Measurements from ENCODE around the gene APC. TPM values are rescaled to one million over a fixed set of nuclear protein-coding genes. Genes with fewer than 3 reads are reported as not detected.

The APC gene
- total RNA-seq, 4 donors from 2014 or later = 106 to 166 (median 121) TPM

DNA sequence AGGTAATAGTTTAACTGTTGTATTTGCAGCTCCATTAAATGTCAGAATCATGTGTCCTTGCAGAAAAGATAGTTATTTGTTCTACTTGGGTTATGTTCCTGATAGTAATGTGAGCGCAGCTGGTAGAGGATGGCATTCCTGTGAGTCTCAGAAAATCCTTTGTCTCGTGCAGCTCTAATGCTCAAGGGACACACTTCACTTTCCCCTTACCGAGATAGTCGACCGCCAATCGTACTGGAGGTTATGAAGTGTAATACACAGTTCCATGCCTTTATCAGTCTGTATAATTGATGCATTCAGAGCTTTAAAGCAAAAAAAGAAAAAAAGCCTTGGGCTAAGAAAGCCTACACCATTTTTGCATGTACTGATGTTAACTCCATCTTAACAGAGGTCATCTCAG is 63.2 kb downstream of the APC start:
- TF ChIP-seq POLR2AphosphoS5 (IDR thresholded peaks at IDR 0.05) (no peak), CTCF (IDR thresholded peaks at IDR 0.05) (no peak), POLR2A (IDR thresholded peaks at IDR 0.05; ENCODE audit: low read depth) (no peak), EP300 (IDR thresholded peaks at IDR 0.05) (no peak)
- Histone ChIP-seq H3K27ac (replicated peaks in 1 of 4) (no peak overlapping the region), H3K4me1 (no peaks in the 10 kb centered on the region), H3K36me3 (peaks cover 7 to 83% (median 13%) of the 10 kb centered on the region in 4 donors), H3K9me3 (no peaks in the 10 kb centered on the region), H3K27me3 (no peaks in the 10 kb centered on the region), H3K4me3 (no peak overlapping the region)
- DNase-seq (ENCODE audit: extremely low spot score) = no peak
- intact Hi-C loops (cut with DNase I) = no loop called here
- WGBS = 92% methylated on average over 6 of the region's 6 CpGs

DNA sequence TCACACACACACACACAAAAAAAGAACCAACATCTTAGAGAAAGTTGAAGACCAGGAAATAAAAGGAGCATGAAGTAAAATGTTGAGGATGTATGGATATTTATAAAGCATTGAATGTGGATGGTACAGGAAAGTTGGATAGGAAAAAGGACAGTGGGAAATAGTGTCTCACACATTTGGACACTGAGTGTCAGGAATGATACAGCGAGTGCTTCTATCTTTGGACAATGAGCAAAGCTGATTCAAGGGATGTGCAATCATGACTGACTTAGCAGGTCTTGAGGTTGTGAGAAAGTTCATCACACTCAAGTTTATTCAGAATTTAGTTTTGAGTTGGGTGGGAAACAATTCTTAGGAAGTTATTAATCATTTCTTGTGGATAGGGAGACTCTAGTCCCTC is 73.3 kb downstream of the APC start:
- intact Hi-C loops (cut with DNase I) = no loop called here
- TF ChIP-seq POLR2A (IDR thresholded peaks at IDR 0.05; ENCODE audit: low read depth) (no peak), EP300 (IDR thresholded peaks at IDR 0.05) (no peak), CTCF (IDR thresholded peaks at IDR 0.05) (no peak), POLR2AphosphoS5 (IDR thresholded peaks at IDR 0.05) (no peak)

GRCh38 chr5:112812549-112812948 is 74.9 kb downstream of the APC start:
- H3K9me3 ChIP-seq = no peaks in the 10 kb centered on the region
- WGBS = 95% methylated on average over 1 of the region's 1 CpG
- no peak for TF ChIP-seq EP300 (IDR thresholded peaks at IDR 0.05)
- TF ChIP-seq CTCF (IDR thresholded peaks at IDR 0.05) = no peak
- no peak for TF ChIP-seq POLR2A (IDR thresholded peaks at IDR 0.05; ENCODE audit: low read depth)
- TF ChIP-seq POLR2AphosphoS5 (IDR thresholded peaks at IDR 0.05) = no peak
- peaks cover 0 to 5% (median 0%) of the 10 kb centered on the region in 4 donors for H3K4me1 ChIP-seq
- H3K27me3 ChIP-seq = no peaks in the 10 kb centered on the region
- H3K36me3 ChIP-seq = peaks cover 19 to 53% (median 21%) of the 10 kb centered on the region in 4 donors
- intact Hi-C loops (cut with DNase I) = no loop called here
- H3K27ac ChIP-seq (replicated peaks in 1 of 4) = no peak overlapping the region
- H3K4me3 ChIP-seq = no peak overlapping the region
- DNase-seq (ENCODE audit: extremely low spot score) = no peak

More for the DNA sequence above, 73.3 kb downstream of the APC start:
- peaks cover 0 to 5% (median 0%) of the 10 kb centered on the region in 4 donors for H3K4me1 ChIP-seq
- no peaks in the 10 kb centered on the region for H3K9me3 ChIP-seq
- H3K27ac ChIP-seq (replicated peaks in 1 of 4) = no peak overlapping the region
- no peak overlapping the region for H3K4me3 ChIP-seq
- DNase-seq (ENCODE audit: extremely low spot score) = no peak
- 100% methylated on average over 1 of the region's 1 CpG for WGBS
- no peaks in the 10 kb centered on the region for H3K27me3 ChIP-seq
- peaks cover 15 to 48% (median 19%) of the 10 kb centered on the region in 4 donors for H3K36me3 ChIP-seq

- Histone ChIP-seq H3K36me3 (peaks cover 27 to 89% (median 68%) of the 10 kb centered on the region in 4 donors), H3K4me1 (no peaks in the 10 kb centered on the region), H3K27me3 (no peaks in the 10 kb centered on the region), H3K27ac (replicated peaks in 1 of 4) (no peak overlapping the region), H3K9me3 (no peaks in the 10 kb centered on the region), H3K4me3 (no peak overlapping the region)
- intact Hi-C loops (cut with DNase I) = no loop called here
- no peak for TF ChIP-seq EP300 (IDR thresholded peaks at IDR 0.05)
- no peak for DNase-seq (ENCODE audit: extremely low spot score)
- 92% methylated on average over 1 of the region's 1 CpG for WGBS
These were observed 82.6 kb downstream of the APC start for GRCh38 chr5:112820246-112820645.

- Histone ChIP-seq H3K4me1 (no peaks in the 10 kb centered on the region), H3K36me3 (peaks cover 14 to 85% (median 71%) of the 10 kb centered on the region in 4 donors)
- 81% methylated on average over 4 of the region's 4 CpGs for WGBS
These were observed 84.8 kb downstream of the APC start for GRCh38 chr5:112822456-112822855.

More at GRCh38 chr5:112822456-112822855, 84.8 kb downstream of the APC start:
- Histone ChIP-seq H3K4me3 (no peak overlapping the region), H3K9me3 (no peaks in the 10 kb centered on the region), H3K27me3 (no peaks in the 10 kb centered on the region), H3K27ac (replicated peaks in 1 of 4) (no peak overlapping the region)
- no peak for DNase-seq (ENCODE audit: extremely low spot score)
- intact Hi-C loops (cut with DNase I) = no loop called here
- TF ChIP-seq EP300 (IDR thresholded peaks at IDR 0.05) (no peak), POLR2A (IDR thresholded peaks at IDR 0.05; ENCODE audit: low read depth) (no peak), CTCF (IDR thresholded peaks at IDR 0.05) (no peak), POLR2AphosphoS5 (IDR thresholded peaks at IDR 0.05) (no peak)

All from esophagus muscularis mucosa (tissue), 4 donors.